Kidney epithelial cell (primary cell): ENCODE measurements around the gene PPL. TPM values are rescaled to one million over a fixed set of nuclear protein-coding genes. Genes with fewer than 3 reads are reported as not detected.
"Not testable (repeated sequence)": the region's sequence is repeated elsewhere in the genome, so short reads cannot be mapped to it uniquely, and the experiment has no call there.

Experiments used
- DNase-seq: peaks from one replicate; pipeline ENCODE4 v3.0.0-alpha.2; 2010; ENCODE audit warnings: low read depth
- H3K27me3 ChIP-seq: 2 replicates; pipeline ENCODE4 v1.6.0; 2011; ENCODE audit warnings: low read length; ENCODE audit not compliant: control insufficient read depth, insufficient read depth
- H3K36me3 ChIP-seq: 2 replicates; pipeline ENCODE4 v1.5.1; 2011; ENCODE audit warnings: low read length; ENCODE audit not compliant: control insufficient read depth, insufficient read depth
- H3K4me3 ChIP-seq: 2 replicates; pipeline ENCODE4 v1.5.1; 2011; ENCODE audit warnings: low read depth, mild to moderate bottlenecking, control low read depth, low read length
- CTCF ChIP-seq: IDR thresholded peaks from 2 replicates; pipeline ENCODE4 v1.5.1; 2011; ENCODE audit warnings: mild to moderate bottlenecking, moderate library complexity, low read length, control low read depth, inconsistent platforms; ENCODE audit not compliant: insufficient read depth, poor library complexity, severe bottlenecking
- total RNA-seq: library from RNA; depleted of rRNA; stranded (reverse); fragments of >200 nt; gene quantifications from 2 replicates; pipeline ENCODE4 v1.2.3, GENCODE V29; 2015

Gene PPL
- total RNA-seq, 1 donor from 2014 or later: 26.5 TPM

- Histone ChIP-seq H3K27me3 (peaks cover 9% of the 10 kb centered on the region), H3K4me3 (no peak overlapping the region), H3K36me3 (no peaks in the 10 kb centered on the region)
- TF ChIP-seq CTCF: no peak
- no peak for DNase-seq
These were observed 17.8 kb upstream of the PPL start for GRCh38 chr16:4954714-4955113.

GRCh38 chr16:4951583-4951982 is 14.6 kb upstream of the PPL start:
- not testable (repeated sequence) for H3K36me3 ChIP-seq, H3K27me3 ChIP-seq, H3K4me3 ChIP-seq, DNase-seq

- Histone ChIP-seq H3K27me3 (no peaks in the 10 kb centered on the region), H3K4me3 (no peak overlapping the region), H3K36me3 (no peaks in the 10 kb centered on the region)
- no peak for TF ChIP-seq CTCF
- DNase-seq: no peak
These were observed 13.0 kb upstream of the PPL start for GRCh38 chr16:4949986-4950385.

GRCh38 chr16:4948903-4949766 is 12.2 kb upstream of the PPL start:
- no peaks in the 10 kb centered on the region for H3K36me3 ChIP-seq
- no peak overlapping the region for H3K4me3 ChIP-seq
- no peak for TF ChIP-seq CTCF
- DNase-seq: no peak
- no peaks in the 10 kb centered on the region for H3K27me3 ChIP-seq

GRCh38 chr16:4947722-4948503 is 11.0 kb upstream of the PPL start:
- Histone ChIP-seq H3K4me3 (no peak overlapping the region), H3K36me3 (no peaks in the 10 kb centered on the region), H3K27me3 (no peaks in the 10 kb centered on the region)
- DNase-seq: no peak
- no peak for TF ChIP-seq CTCF

GRCh38 chr16:4946917-4947316 is 10.0 kb upstream of the PPL start:
- no peaks in the 10 kb centered on the region for H3K27me3 ChIP-seq
- no peak for DNase-seq
- H3K36me3 ChIP-seq: no peaks in the 10 kb centered on the region
- H3K4me3 ChIP-seq: no peak overlapping the region
- TF ChIP-seq CTCF: no peak
